Natural killer cell (primary cell): Measurements from ENCODE around the gene PYGM. TPM values are rescaled to one million over a fixed set of nuclear protein-coding genes. Genes with fewer than 3 reads are reported as not detected.

Experiments
- ATAC-seq, 3 donors: fragments of 150-1000 bp in 2 of 3; fragments of 200-7000 bp in 1 of 3; cut with Tn5 transposase; 1 replicate in 1 of 3; 2 replicates in 2 of 3; pipeline ENCODE4 v1.10.0; 2021; ENCODE audit warnings: mild to moderate bottlenecking in 2 of 3, moderate library complexity in 2 of 3
- DNase-seq, 2 donors: peaks; one replicate each; pipeline versions ENCODE4 v3.0.0 to v3.0.0-alpha.2; 2013 to 2021; ENCODE audit warnings: mixed read lengths in 1 of 2
- H3K27ac ChIP-seq: one replicate; pipeline ENCODE4 v1.5.1; 2013; ENCODE audit warnings: mild to moderate bottlenecking, low read length
- H3K27me3 ChIP-seq: one replicate; pipeline ENCODE4 v1.6.1; 2013; ENCODE audit warnings: low read length; ENCODE audit not compliant: control insufficient read depth, insufficient read depth
- H3K36me3 ChIP-seq: one replicate; pipeline ENCODE4 v1.6.1; 2013; ENCODE audit warnings: low read length; ENCODE audit not compliant: control insufficient read depth, insufficient read depth
- H3K4me1 ChIP-seq: one replicate; pipeline ENCODE4 v1.6.1; 2013; ENCODE audit warnings: low read length; ENCODE audit not compliant: control insufficient read depth, insufficient read depth
- H3K4me3 ChIP-seq: one replicate; pipeline ENCODE4 v1.5.1; 2013; ENCODE audit warnings: low read length
- H3K9me3 ChIP-seq: one replicate; pipeline ENCODE4 v1.6.1; 2013; ENCODE audit warnings: low read length; ENCODE audit not compliant: control insufficient read depth, insufficient read depth
- H3K27ac Mint-ChIP-seq, 2 donors: one replicate each; pipeline ENCODE4 v1.8.0; 2022; ENCODE audit warnings: mild to moderate bottlenecking in 2 of 2, mixed read lengths in 2 of 2, moderate library complexity in 1 of 2
- H3K27me3 Mint-ChIP-seq, 2 donors: one replicate each; pipeline ENCODE4 v1.8.0; 2022; ENCODE audit warnings: low read depth in 2 of 2, mixed read lengths in 2 of 2
- H3K36me3 Mint-ChIP-seq: one replicate; pipeline ENCODE4 v1.8.0; 2022; ENCODE audit warnings: mixed read lengths
- H3K4me1 Mint-ChIP-seq, 2 donors: one replicate each; pipeline ENCODE4 v1.8.0; 2022; ENCODE audit warnings: mixed read lengths in 2 of 2
- H3K4me3 Mint-ChIP-seq: one replicate; pipeline ENCODE4 v1.8.0; 2022; ENCODE audit warnings: mild to moderate bottlenecking, moderate library complexity, mixed read lengths
- H3K9me3 Mint-ChIP-seq, 2 donors: one replicate each; pipeline ENCODE4 v1.8.0; 2022; ENCODE audit warnings: mixed read lengths in 2 of 2
- CTCF ChIP-seq: fragments of 200-600 bp; IDR thresholded peaks from one replicate; pipeline ENCODE4 v1.8.0; 2022; ENCODE audit warnings: antibody characterized with exemption
- WGBS: methylation state at CpG from one replicate; pipeline ENCODE4 v1.1.7; 2013; ENCODE audit warnings: missing lambda C conversion rate; ENCODE audit not compliant: insufficient coverage; 5-methylcytosine and 5-hydroxymethylcytosine counted together
- intact Hi-C: fragments of 100-400 bp; cut with micrococcal nuclease; formaldehyde crosslinking; loops from one replicate; pipeline ENCODE4 v1.14.2; 2022
- total RNA-seq, 4 donors: library from RNA; stranded (reverse); fragments of 120-200 nt in 1 of 4; gene quantifications; one replicate each; pipeline versions ENCODE4 v1.2.3 to v1.2.4, GENCODE V29; 2013 to 2022

The PYGM gene
- total RNA-seq, 3 donors from 2014 or later (not counting 1 experiment from before 2014, with no cell fraction given): 4.1 to 8.4 (median 6.1) TPM

- TF ChIP-seq CTCF: no peak
- H3K27me3 ChIP-seq: no peaks in the 10 kb centered on the region
- no peaks in the 10 kb centered on the region for H3K9me3 Mint-ChIP-seq
- peaks cover 64 to 66% of the 10 kb centered on the region in 2 donors for H3K4me1 Mint-ChIP-seq
- intact Hi-C loops: loop anchor here (10.0 kb wide), 1 partner anchor 338 kb away; the partner anchor contains the start of genes TM7SF2 and ZNHIT2
- peaks cover 32% of the 10 kb centered on the region for H3K4me1 ChIP-seq
- H3K4me3 Mint-ChIP-seq: peak overlapping the region; percentile 94
- no peaks in the 10 kb centered on the region for H3K27me3 Mint-ChIP-seq
- peaks cover 58% of the 10 kb centered on the region for H3K36me3 ChIP-seq
- ATAC-seq (no peak), DNase-seq (no peak)
- peaks cover 44% of the 10 kb centered on the region for H3K36me3 Mint-ChIP-seq
- H3K9me3 ChIP-seq: no peaks in the 10 kb centered on the region
- 80% methylated on average over 6 of the region's 6 CpGs for WGBS
- H3K27ac ChIP-seq: peak overlapping the region; percentile 71
- H3K4me3 ChIP-seq: no peak overlapping the region
- H3K27ac Mint-ChIP-seq: peak overlapping the region; percentile 89 to 94
Measured at GRCh38 chr11:64776425-64776824, 16.7 kb upstream of the PYGM start.

GRCh38 chr11:64774144-64774543 lies 14.4 kb upstream of the PYGM start:
- H3K36me3 Mint-ChIP-seq: peaks cover 54% of the 10 kb centered on the region

GRCh38 chr11:64772303-64773018 lies 12.7 kb upstream of the PYGM start:
- Mint-ChIP-seq H3K4me3 (peak overlapping the region; percentile 49), H3K36me3 (peaks cover 63% of the 10 kb centered on the region), H3K4me1 (peaks cover 81 to 82% of the 10 kb centered on the region in 2 donors), H3K27me3 (no peaks in the 10 kb centered on the region), H3K9me3 (no peaks in the 10 kb centered on the region), H3K27ac (peak overlapping the region; percentile 45 to 67)
- no peak overlapping the region for H3K4me3 ChIP-seq
- intact Hi-C loops: loop anchor here (10.0 kb wide), 1 partner anchor 342 kb away; the partner anchor contains the start of genes TM7SF2 and ZNHIT2
- ATAC-seq (no peak), DNase-seq (no peak)
- peaks cover 98% of the 10 kb centered on the region for H3K36me3 ChIP-seq
- H3K27ac ChIP-seq: peak overlapping the region; percentile 43
- WGBS: no CpG with 5 or more reads among the region's 3 CpGs
- peaks cover 35% of the 10 kb centered on the region for H3K4me1 ChIP-seq
- TF ChIP-seq CTCF: no peak
- no peaks in the 10 kb centered on the region for H3K27me3 ChIP-seq
- no peaks in the 10 kb centered on the region for H3K9me3 ChIP-seq

More at GRCh38 chr11:64774144-64774543, 14.4 kb upstream of the PYGM start:
- Histone ChIP-seq H3K27ac (no peak overlapping the region), H3K36me3 (peaks cover 81% of the 10 kb centered on the region), H3K4me1 (peaks cover 26% of the 10 kb centered on the region), H3K9me3 (no peaks in the 10 kb centered on the region), H3K4me3 (no peak overlapping the region), H3K27me3 (no peaks in the 10 kb centered on the region)
- no peak overlapping the region for H3K4me3 Mint-ChIP-seq
- intact Hi-C loops: loop anchor here (10.0 kb wide), 1 partner anchor 341 kb away; the partner anchor contains the start of genes TM7SF2 and ZNHIT2
- ATAC-seq (no peak), DNase-seq (no peak)
- no peak overlapping the region for H3K27ac Mint-ChIP-seq
- 89% methylated on average over 5 of the region's 5 CpGs for WGBS
- no peak for TF ChIP-seq CTCF
- peaks cover 75 to 77% of the 10 kb centered on the region in 2 donors for H3K4me1 Mint-ChIP-seq
- H3K27me3 Mint-ChIP-seq: no peaks in the 10 kb centered on the region
- no peaks in the 10 kb centered on the region for H3K9me3 Mint-ChIP-seq
